Suprapubic skin (tissue), 4 donors: ENCODE data around the gene HPS6. TPM values are rescaled to one million over a fixed set of nuclear protein-coding genes. Genes with fewer than 3 reads are reported as not detected.

Source experiments
- DNase-seq, 2 donors: peaks; one replicate each; pipeline ENCODE4 v3.0.0-alpha.2; 2019; ENCODE audit warnings: low spot score in 2 of 2
- H3K27ac ChIP-seq: fragments of 200-600 bp; sonication (generic); one replicate; pipeline ENCODE4 v1.5.1; 2019
- H3K27me3 ChIP-seq: fragments of 200-600 bp; sonication (generic); one replicate; pipeline ENCODE4 v1.5.1; 2019
- H3K36me3 ChIP-seq: fragments of 200-600 bp; sonication (generic); one replicate; pipeline ENCODE4 v1.5.1; 2019
- H3K4me1 ChIP-seq: fragments of 200-600 bp; sonication (generic); one replicate; pipeline ENCODE4 v1.5.1; 2019
- H3K4me3 ChIP-seq: fragments of 200-600 bp; sonication (generic); one replicate; pipeline ENCODE4 v1.5.1; 2019; ENCODE audit warnings: mild to moderate bottlenecking
- H3K9me3 ChIP-seq: fragments of 200-600 bp; sonication (generic); one replicate; pipeline ENCODE4 v1.5.1; 2019
- EP300 ChIP-seq: sonication (generic); formaldehyde crosslinking; IDR thresholded peaks from one replicate; pipeline ENCODE4 v1.6.1; 2017; ENCODE audit warnings: antibody characterized with exemption
- POLR2A ChIP-seq, 2 donors: fragments of 450-650 bp; IDR thresholded peaks; one replicate each; pipeline ENCODE4 v1.6.1; 2017; ENCODE audit warnings: antibody characterized with exemption in 2 of 2, mild to moderate bottlenecking in 2 of 2, moderate library complexity in 2 of 2
- POLR2AphosphoS5 ChIP-seq, 3 donors: sonication (generic); formaldehyde crosslinking; IDR thresholded peaks; one replicate each; pipeline ENCODE4 v1.6.1; 2017; ENCODE audit warnings: antibody characterized with exemption in 3 of 3
- WGBS: methylation state at CpG from one replicate; pipeline ENCODE4 v1.1.5; 2018; 5-methylcytosine and 5-hydroxymethylcytosine counted together
- total RNA-seq, 4 donors: library from RNA; depleted of rRNA; stranded (reverse); fragments of >200 nt; gene quantifications; one replicate each; pipeline ENCODE4 v1.1.0, GENCODE V29; 2016
- TF ChIP-seq, protein P1 (sequence below), 2 donors: fragments of 200-600 bp in 1 of 2; fragments of 450-650 bp in 1 of 2; sonication (generic) in 1 of 2; IDR thresholded peaks; one replicate each; pipeline ENCODE4 v1.5.1; 2016 to 2019; ENCODE audit warnings: antibody characterized with exemption in 2 of 2, mild to moderate bottlenecking in 1 of 2, moderate library complexity in 1 of 2

HPS6 gene
- total RNA-seq, 4 donors from 2014 or later, result 23.6 to 43.2 (median 31.3) TPM

- Histone ChIP-seq H3K27ac (no peak overlapping the region), H3K27me3 (no peaks in the 10 kb centered on the region), H3K9me3 (no peaks in the 10 kb centered on the region), H3K4me1 (peaks cover 34% of the 10 kb centered on the region), H3K36me3 (peaks cover 21% of the 10 kb centered on the region), H3K4me3 (no peak overlapping the region)
- no peak for DNase-seq
- TF ChIP-seq, protein P1, sequence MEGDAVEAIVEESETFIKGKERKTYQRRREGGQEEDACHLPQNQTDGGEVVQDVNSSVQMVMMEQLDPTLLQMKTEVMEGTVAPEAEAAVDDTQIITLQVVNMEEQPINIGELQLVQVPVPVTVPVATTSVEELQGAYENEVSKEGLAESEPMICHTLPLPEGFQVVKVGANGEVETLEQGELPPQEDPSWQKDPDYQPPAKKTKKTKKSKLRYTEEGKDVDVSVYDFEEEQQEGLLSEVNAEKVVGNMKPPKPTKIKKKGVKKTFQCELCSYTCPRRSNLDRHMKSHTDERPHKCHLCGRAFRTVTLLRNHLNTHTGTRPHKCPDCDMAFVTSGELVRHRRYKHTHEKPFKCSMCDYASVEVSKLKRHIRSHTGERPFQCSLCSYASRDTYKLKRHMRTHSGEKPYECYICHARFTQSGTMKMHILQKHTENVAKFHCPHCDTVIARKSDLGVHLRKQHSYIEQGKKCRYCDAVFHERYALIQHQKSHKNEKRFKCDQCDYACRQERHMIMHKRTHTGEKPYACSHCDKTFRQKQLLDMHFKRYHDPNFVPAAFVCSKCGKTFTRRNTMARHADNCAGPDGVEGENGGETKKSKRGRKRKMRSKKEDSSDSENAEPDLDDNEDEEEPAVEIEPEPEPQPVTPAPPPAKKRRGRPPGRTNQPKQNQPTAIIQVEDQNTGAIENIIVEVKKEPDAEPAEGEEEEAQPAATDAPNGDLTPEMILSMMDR (IDR thresholded peaks at IDR 0.05), result no peak
- TF ChIP-seq EP300 (no peak), POLR2AphosphoS5 (IDR thresholded peaks at IDR 0.05) (no peak), POLR2A (IDR thresholded peaks at IDR 0.05) (no peak)
These were observed 3.9 kb downstream of the HPS6 start for GRCh38 chr10:102069071-102069470.

DNA sequence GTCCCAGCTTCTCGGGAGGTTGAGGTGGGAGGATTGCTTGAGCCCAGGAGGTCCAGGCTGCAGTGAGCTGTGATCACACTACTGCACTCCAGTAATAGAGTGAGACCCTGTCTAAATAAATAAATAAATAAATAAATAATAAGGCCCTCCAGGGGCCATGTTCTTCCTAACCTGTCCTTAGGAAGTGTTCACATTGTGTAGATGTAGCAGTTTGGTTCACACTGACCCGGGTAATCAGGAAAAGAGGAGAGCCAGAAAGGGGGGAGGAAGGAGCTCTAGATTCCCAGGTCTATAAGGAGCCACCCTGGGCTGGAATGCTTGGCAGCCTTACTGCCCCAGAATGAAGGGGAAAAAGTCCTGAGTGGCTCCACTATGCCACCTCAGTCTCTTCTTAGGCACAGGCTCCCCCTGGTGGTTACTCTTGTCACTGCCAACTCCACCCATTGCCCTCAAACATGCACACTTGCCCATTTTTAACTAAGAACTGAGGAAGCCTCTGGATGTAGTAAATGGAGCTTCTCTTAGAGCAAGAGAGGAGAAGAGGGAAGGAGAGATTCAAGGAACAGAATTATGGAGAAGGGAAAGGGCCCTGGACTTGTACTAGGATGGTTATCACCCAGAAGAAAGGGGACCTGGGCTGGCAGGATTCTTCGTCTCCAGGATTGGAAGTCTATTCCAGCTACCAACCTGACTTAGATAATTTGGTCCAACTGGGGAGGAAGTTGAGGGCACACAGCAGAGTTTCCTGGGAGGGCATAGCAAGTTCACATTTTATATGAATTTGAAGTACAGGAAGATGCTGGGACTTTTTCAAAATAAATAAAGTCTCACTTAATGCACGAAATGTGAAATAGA, 7.8 kb downstream of the HPS6 start:
- 73% methylated on average over 4 of the region's 4 CpGs for WGBS
- peaks cover 11% of the 10 kb centered on the region for H3K4me1 ChIP-seq
- no peaks in the 10 kb centered on the region for H3K27me3 ChIP-seq
- H3K36me3 ChIP-seq, result peaks cover 10% of the 10 kb centered on the region
- no peak overlapping the region for H3K4me3 ChIP-seq
- no peaks in the 10 kb centered on the region for H3K9me3 ChIP-seq
- TF ChIP-seq EP300, result no peak
- TF ChIP-seq, protein P1 (IDR thresholded peaks at IDR 0.05), result peak; percentile 84 to 88
- DNase-seq, result peak; percentile 89
- no peak overlapping the region for H3K27ac ChIP-seq

DNA sequence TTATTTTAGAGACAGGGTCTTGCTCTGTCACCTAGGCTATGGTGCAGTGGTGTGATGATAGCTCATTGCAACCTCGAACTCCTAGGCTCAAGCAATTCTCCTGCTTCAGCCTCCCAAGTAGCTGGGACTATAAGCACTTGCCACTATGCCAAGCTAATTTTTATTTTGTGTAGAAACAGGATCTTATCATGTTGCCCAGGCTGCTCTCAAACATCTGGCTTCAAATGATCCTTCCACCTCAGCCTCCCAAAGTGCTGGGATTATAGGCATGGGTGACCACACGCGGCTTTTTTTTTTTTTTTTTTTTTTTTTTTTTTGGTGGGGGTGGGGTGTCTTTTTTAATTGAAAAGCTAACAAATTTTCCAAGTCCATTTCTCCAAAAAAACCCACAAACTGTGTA, 18.4 kb downstream of the HPS6 start:
- WGBS, result 95% methylated on average over 3 of the region's 3 CpGs
- no peak for DNase-seq
- Histone ChIP-seq H3K27ac (no peak overlapping the region), H3K27me3 (no peaks in the 10 kb centered on the region), H3K4me1 (no peaks in the 10 kb centered on the region), H3K4me3 (no peak overlapping the region), H3K36me3 (no peaks in the 10 kb centered on the region), H3K9me3 (no peaks in the 10 kb centered on the region)
- TF ChIP-seq, protein P1 (IDR thresholded peaks at IDR 0.05), result no peak
- TF ChIP-seq EP300 (no peak), POLR2A (IDR thresholded peaks at IDR 0.05) (no peak), POLR2AphosphoS5 (IDR thresholded peaks at IDR 0.05) (no peak)

DNA sequence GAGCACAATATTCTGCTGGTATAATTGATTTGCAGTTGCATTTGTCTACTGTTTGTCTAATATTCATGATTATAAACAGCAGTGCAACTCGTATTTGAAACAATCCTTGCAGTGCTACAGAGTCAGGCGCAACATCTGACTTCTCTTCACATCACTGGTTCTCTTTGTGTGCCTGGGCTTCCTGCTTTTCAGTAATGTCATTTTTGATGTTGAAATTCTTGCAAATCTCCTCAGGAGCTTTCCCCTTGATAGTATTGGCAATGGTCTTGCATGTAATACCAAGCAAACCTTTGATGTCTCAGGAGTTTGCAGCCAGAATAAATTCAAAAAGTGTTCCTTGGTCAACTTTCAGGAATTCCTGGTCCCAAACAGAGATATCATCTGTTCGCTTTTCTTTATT, 20.2 kb downstream of the HPS6 start:
- Histone ChIP-seq H3K9me3 (no peaks in the 10 kb centered on the region), H3K4me3 (no peak overlapping the region), H3K27me3 (no peaks in the 10 kb centered on the region), H3K4me1 (no peaks in the 10 kb centered on the region), H3K27ac (no peak overlapping the region), H3K36me3 (no peaks in the 10 kb centered on the region)
- no peak for DNase-seq
- WGBS, result 80% methylated on average over 3 of the region's 3 CpGs
- TF ChIP-seq POLR2AphosphoS5 (IDR thresholded peaks at IDR 0.05) (no peak), POLR2A (IDR thresholded peaks at IDR 0.05) (no peak), EP300 (no peak)
- TF ChIP-seq, protein P1 (IDR thresholded peaks at IDR 0.05), result no peak

DNA sequence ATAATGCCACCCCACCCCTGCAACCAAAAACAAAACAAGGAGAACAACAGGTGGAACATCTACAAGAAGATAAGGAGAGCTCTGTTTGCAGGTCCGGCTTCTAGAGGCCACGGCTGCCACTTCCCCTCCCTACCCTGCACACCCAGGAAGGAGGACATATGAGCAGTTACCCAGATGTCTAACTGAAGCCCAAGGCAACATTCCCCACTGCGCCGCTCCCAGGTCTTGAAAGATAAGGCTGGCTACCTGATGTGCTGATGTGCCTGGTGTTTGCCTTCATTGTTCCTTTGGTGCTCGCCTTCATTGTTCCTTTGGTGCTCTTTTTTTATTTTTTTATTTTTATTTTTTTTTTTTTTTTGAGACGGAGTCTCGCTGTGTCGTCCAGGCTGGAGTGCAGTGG, 21.0 kb downstream of the HPS6 start:
- Histone ChIP-seq H3K27me3 (no peaks in the 10 kb centered on the region), H3K27ac (no peak overlapping the region), H3K4me1 (no peaks in the 10 kb centered on the region), H3K4me3 (no peak overlapping the region), H3K36me3 (no peaks in the 10 kb centered on the region), H3K9me3 (no peaks in the 10 kb centered on the region)
- TF ChIP-seq EP300 (no peak), POLR2AphosphoS5 (IDR thresholded peaks at IDR 0.05) (no peak), POLR2A (IDR thresholded peaks at IDR 0.05) (no peak)
- TF ChIP-seq, protein P1 (IDR thresholded peaks at IDR 0.05), result no peak
- 98% methylated on average over 8 of the region's 8 CpGs for WGBS
- DNase-seq, result no peak
